Coronary artery (tissue), 2 donors: ENCODE measurements around the gene FERMT2.

Experiments
- DNase-seq: peaks from one replicate; pipeline ENCODE4 v3.0.0-alpha.2; 2017; ENCODE audit warnings: low spot score
- H3K27ac ChIP-seq, 2 donors: fragments of 200-600 bp; sonication (generic); one replicate each; pipeline ENCODE4 v1.5.1; 2016 to 2019
- H3K4me3 ChIP-seq: fragments of 200-600 bp; sonication (generic); 2 replicates; pipeline ENCODE4 v1.5.1; 2016; ENCODE audit warnings: mild to moderate bottlenecking, moderate library complexity
- CTCF ChIP-seq: fragments of 200-600 bp; sonication (generic); IDR thresholded peaks from one replicate; pipeline ENCODE4 v1.5.1; 2019; ENCODE audit warnings: antibody characterized with exemption

The FERMT2 gene

DNA sequence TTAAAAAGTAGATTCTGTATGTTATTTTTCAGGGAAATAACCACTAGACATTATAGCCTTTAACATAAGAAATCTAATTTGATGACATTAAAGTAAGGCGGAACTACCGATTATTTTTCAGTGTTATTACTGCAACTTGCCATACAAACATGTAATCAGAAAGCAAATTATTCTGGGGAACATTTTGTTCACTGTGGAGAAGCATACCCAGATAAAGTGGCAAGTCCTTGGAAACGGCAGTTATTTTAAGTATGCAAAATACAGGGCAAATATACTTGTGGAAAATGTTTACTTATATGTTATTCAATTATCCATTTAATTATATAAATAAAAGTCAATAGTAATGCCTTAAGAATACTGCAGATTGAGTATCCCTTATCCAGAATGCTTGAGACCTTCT lies 71.9 kb downstream of the FERMT2 start:
- no peak overlapping the region for H3K4me3 ChIP-seq
- DNase-seq, result no peak
- peak overlapping the region; percentile 53 to 63 for H3K27ac ChIP-seq
- no peak for TF ChIP-seq CTCF

- Histone ChIP-seq H3K27ac (peak overlapping the region; percentile 24 to 63), H3K4me3 (no peak overlapping the region)
- no peak for TF ChIP-seq CTCF
- no peak for DNase-seq
Measured at GRCh38 chr14:52878469-52878868, 72.4 kb downstream of the FERMT2 start.

- TF ChIP-seq CTCF, result no peak
- DNase-seq, result no peak
- no peak overlapping the region for H3K4me3 ChIP-seq
- peak overlapping the region; percentile 52 to 63 for H3K27ac ChIP-seq
Measured at GRCh38 chr14:52877628-52878027, 73.2 kb downstream of the FERMT2 start.

DNA sequence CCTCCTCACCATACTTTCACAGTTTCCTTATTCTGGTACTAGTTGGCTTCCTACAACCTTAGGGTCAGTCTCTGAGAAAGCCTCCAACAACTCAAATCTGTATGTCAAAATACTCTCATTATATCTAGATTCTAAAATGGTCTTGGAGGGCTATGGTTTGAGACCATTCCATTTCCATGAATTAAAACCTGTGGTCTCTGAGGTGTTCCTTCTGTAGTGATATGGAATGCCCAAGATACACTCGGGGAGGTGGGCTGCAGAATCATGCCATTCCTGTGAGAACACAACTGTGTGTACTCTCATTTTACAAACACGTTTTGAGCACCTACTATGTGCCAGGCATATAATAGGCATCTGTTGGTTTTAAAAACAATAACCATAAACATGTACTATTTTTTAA lies 74.0 kb downstream of the FERMT2 start:
- DNase-seq, result no peak
- no peak overlapping the region for H3K4me3 ChIP-seq
- H3K27ac ChIP-seq, result peak overlapping the region; percentile 29 to 40
- no peak for TF ChIP-seq CTCF

DNA sequence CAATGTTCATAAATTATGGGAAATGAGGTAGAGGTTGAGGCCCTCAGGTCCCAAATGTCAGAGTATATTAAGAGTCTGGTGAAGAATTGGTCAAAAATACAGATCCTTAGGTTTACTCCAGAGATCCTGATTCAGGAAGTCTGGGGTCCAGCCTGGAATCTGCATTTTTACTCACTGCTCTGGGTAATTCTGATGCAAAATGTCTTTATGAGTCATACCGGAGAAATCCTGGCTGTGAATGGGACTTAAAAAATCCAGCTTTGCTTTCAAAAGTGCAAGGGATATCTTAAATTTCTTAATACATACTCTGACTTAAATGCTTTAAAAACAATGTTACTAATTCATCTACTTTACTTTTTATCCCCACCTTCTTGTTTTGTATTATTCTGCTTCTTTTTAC lies 74.5 kb downstream of the FERMT2 start:
- no peak for TF ChIP-seq CTCF
- peak overlapping the region; percentile 29 to 40 for H3K27ac ChIP-seq
- no peak overlapping the region for H3K4me3 ChIP-seq
- DNase-seq, result no peak

- TF ChIP-seq CTCF, result no peak
- Histone ChIP-seq H3K4me3 (no peak overlapping the region), H3K27ac (peak overlapping the region in 1 of 2 donors; percentile 40)
- no peak for DNase-seq
Measured at GRCh38 chr14:52875707-52876106, 75.1 kb downstream of the FERMT2 start.

DNA sequence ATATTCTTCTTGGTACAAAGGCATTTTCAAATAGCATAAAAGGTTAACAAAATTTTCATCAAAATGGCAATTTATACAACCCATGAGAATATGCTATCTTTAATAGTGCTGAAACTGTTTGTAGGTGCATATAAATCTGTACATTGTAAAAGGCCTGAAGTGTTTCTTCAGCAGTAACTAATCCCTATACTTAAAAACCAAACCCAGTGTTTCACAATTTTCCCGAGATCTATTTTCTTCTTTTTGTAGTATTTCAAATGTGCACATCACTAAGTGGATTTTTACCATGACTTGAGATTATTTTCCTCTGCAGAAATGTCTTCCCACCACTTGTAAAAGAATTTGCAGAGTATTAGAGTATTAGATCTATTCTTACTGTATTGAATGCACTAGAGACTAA lies 76.5 kb downstream of the FERMT2 start:
- no peak for TF ChIP-seq CTCF
- no peak for DNase-seq
- no peak overlapping the region for H3K4me3 ChIP-seq
- H3K27ac ChIP-seq, result no peak overlapping the region
